NCI-H82 treated with DMSO at 0.1 percent for 48 hours (cell line): ENCODE data around the gene UBE3C.

Experiments used
- DNase-seq: peaks from one replicate; lab custom pipeline; 2025; ENCODE audit not compliant: unreplicated experiment; lab: John Stamatoyannopoulos, UW

UBE3C gene

DNA sequence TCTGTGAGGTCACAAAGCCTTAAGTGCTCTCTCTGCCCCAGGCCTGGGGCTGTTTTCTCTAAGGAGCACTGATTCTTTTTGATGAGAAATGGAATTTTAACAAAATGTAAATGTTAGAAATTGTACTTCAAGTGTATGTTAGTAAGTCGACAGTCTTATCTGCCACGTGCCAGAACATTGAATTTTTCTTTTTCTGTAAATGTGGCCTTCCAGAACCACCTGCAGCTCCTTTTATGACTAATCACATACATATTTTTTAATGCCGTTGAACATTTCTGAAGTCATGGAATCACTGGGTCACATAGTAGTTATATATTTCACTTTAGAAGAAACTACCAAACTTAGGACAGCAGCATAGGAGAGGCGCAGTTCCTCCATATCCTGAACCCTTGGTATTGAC lies 38.0 kb downstream of the UBE3C start:
- no peak for DNase-seq

DNA sequence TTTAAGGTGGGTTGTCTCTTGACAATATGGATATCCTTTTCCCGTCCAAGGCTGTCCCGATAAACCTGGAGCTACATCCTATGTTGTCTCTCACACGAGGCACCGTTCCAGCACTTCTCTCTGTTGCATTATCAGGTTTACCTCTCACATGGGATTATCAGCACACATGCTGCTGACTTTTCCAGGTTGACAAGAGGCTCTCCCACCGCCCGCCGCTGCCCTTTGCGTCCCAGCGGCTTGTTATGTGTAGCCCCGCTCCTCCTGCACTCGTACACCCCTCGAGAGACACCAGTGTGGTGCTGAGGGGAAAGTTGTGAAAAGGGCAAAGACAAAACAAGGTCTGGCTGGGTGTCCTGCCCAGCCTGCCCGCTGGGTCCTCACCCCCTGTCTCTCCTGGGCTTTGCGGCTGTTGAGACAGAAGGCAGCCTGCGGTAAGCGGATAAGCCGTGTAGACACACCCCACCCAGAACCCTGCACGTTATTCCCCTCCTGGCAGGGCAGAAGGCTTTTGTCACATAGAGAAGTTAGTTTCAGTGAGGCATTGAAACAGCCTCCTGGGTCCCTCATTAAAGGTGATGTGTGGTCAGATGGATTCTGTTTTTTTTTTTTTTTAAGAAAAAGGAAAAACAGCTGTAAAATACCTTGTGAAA lies 38.7 kb downstream of the UBE3C start:
- DNase-seq, result peak; percentile 58

DNA sequence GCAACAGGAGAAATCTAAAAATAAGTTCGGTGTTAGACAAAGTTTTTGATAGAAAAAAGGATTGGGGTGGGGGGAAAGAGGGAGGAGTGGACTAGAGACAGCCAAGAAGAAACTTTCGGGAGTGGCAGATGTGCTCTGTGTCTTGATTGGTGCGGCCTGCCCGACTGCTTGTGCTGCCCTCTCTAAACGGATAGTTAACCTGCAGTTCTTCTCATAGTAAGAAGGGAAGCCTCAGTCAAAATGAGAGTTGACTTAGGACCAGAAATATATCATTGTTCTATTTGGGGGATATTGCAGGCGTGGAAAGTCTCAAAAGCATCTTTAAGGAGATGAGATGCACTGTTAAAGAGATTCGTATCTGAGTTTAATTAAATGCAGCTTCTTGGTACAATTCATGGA lies 39.3 kb downstream of the UBE3C start:
- no peak for DNase-seq

DNA sequence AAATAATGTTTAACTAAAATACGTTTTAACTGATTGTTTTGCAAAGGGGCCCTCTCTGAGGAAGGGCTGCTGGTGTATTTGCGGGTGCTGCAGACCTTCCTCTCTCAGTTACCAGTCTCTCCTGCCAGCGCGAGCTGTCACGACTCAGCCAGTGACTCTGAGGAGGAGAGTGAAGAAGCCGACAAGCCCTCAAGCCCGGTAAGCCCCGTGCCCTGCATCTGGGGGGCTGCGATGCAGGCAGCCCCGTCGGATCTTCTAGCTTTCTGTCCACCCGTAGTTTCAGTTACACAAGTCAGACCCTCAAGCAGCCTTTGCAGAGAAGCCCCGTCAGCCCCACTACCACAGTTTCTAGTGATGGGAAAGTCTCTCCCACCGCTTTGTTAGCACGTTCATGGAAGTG lies 45.1 kb downstream of the UBE3C start:
- DNase-seq, result no peak

DNA sequence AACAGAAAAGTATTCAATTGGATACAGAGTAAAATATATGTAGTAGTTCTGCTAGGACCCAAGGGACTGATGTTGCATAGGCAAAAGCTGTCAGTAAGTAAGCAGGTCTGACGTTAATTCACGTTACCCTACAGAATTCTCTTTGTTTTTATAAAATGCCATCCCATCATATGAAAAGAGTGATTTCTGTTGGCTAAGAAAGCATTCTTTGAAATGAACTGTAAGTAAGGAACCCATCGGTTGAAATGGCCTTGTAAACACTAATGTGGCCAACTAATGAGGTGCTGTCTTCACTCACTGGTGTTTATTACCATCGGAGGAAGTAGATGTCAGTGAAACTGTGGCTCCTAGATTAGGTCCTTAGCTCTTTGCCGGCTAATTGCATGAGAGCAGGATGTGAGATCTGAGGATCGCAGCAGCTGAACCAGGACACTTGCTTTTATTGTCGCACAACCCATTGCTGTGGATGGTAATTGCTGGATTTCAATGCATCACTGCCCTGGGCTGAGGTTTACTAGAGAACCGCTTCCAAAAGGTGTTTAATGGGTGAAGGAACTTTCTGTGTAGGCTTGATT lies 49.5 kb downstream of the UBE3C start:
- DNase-seq, result no peak

DNA sequence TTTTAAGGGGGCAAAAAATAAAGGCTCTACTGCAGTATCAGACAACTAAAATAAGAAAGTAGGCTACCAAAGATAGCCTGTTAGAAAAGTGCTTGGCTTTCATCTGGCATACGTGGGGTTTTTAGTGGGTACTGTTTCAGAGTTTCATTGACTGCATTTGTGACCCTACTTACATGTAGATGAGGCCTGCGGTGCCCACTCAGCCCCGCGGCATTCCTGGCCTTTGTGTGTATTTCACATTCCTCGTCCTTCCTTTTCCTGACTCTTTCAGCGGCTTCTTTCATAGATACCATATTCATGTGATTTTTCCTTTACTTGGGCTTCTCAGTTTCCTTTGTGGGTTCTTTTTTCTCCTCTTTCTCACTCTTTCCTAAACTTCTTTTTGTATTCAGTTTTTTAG lies 50.7 kb downstream of the UBE3C start:
- no peak for DNase-seq

- DNase-seq, result no peak
These were observed 54.1 kb downstream of the UBE3C start for GRCh38 chr7:157192861-157193260.

- no peak for DNase-seq
These were observed 54.5 kb downstream of the UBE3C start for GRCh38 chr7:157193274-157193673.

DNA sequence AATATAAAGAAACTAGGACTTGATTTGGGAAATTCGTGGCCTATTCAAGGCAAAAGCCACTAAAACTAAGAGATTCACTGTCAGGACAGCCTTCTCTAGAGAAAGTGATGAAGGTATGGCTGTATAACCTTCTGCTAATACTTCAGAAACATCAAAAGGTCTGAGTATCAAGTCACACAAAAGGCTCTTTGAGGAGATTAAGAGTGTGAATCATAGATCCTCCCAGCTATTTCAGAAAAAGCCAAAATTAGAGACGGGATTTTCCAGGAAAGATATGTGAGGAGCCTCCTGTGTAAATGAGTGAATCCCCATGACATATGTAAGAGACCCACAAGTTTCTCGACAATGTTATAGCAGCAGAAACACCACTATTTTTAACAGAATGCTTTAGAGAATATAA lies 56.2 kb downstream of the UBE3C start:
- no peak for DNase-seq

DNA sequence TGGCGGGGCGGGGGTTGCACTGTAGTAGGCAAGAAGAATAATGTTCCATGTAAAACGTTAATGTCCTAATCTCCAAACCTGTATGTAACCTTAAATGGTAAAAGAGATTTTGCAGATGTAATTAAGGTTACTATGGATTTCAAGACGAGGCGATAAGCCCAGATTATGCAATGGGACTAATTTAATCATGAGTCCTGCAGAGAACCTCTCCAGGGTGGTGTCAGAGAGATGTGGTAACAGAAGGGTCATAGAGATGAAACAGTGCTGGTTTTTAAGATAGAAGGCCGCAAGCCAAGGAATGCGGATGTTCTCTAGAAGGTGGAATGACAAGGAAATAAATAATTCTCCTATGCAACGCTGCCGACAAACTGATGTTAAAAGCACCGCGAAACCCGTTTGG lies 57.1 kb downstream of the UBE3C start:
- DNase-seq, result no peak

GRCh38 chr7:157204134-157204533 lies 65.4 kb downstream of the UBE3C start:
- DNase-seq, result no peak

DNA sequence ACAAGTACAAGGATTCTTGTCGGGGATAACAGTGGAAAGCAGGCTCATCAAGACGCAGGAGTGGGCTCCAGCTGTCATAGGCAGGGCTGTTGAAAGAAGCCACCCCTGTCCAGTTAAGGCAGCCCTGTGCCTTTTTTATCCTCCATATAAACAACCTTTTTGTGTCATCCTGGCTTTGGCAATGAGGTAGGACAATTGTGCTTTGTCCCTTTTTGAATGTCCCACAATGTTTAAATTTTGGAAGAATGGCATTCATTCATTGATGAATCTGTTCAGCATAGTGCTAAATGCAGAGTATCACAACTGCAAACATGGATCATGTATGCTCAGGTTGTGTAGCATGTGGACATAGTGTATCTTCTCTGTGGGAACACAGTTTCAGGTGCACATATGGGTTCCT lies 66.7 kb downstream of the UBE3C start:
- no peak for DNase-seq

- no peak for DNase-seq
These were observed 70.1 kb downstream of the UBE3C start for GRCh38 chr7:157208571-157209413.

DNA sequence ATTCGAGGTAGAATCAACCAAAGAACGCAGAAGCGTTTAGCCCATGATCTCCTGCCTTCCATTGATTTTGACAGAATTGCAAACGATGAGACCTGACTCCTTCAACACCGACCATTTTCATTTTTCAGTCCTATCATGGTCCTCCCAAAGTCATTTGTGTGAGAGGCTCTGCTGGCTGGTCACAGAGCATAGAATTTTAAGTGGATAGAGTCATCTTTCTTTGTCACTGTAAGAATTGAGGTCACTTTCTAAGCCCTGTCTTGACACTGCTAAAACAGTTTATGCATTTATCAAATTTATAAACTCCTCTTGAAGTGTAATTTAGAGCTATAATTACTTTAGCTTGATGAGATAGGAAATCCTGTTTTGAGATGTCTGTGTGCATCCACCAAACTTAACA lies 72.0 kb downstream of the UBE3C start:
- no peak for DNase-seq

DNA sequence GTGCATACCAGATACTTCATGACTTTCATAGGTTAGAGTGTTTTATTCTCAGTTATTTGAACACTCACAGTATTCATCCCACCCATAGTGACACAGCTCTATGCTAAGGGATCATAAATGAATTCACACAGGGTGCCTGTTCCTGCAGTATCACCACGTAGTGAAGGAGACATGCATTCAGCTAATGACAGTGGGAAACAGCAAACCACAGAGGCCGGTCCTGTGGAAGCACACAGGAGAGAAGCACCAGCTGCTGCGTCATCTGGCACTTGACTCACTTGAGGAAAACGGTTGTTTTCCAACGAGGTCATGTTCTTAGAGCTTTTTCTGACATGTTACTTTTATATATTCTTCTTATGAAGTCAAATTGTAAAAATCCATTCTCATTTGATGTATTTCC lies 73.0 kb downstream of the UBE3C start:
- DNase-seq, result no peak

DNA sequence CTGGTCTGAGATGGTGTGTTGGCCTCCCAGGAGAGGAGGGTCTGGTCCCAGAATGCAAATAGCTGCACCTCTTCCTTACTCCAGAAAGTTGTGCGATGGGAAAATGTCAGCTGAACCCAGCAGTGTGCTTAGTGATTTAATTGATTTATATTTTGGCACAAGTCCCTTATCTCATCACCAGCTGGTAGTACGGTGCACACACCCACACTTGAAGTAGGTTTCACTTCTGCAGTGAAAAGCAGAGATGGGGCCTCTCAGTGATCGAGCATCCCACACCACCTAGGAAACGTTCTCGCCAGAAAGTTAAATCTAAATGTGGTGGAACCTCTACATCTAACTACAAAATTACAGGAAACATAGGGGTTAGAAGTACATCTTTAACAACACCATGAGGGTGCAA lies 80.4 kb downstream of the UBE3C start:
- DNase-seq, result no peak

DNA sequence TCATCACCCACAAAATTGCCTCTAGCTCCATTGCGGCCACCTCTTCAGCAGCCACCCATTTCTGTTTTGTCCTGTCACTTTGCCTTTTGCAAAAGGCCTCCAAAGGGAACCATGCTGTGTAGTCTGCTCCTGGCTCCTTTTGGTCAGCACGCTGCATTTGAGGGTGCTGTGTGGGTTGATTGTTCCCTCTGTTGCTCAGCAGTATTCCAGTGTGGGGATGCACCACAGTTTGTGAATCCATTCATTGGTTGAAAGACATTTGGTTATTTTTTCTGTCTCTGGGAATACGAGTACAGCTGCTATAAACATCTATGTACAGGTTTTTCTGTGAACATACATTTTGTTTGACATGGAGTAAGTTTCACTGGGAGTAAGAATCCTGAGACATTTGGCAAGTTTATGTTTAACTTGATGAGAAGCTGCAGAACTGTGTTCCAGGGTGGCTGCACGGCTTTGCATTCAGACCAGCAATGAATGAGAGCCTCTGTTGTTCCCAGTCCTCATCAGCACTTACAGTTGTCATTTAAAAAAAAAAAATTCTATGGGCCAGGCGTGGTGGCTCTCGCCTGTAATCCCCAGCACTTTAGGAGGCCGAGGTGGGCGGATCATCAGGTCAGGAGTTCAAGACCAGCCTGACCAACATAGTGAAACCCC lies 82.3 kb downstream of the UBE3C start:
- DNase-seq, result no peak

DNA sequence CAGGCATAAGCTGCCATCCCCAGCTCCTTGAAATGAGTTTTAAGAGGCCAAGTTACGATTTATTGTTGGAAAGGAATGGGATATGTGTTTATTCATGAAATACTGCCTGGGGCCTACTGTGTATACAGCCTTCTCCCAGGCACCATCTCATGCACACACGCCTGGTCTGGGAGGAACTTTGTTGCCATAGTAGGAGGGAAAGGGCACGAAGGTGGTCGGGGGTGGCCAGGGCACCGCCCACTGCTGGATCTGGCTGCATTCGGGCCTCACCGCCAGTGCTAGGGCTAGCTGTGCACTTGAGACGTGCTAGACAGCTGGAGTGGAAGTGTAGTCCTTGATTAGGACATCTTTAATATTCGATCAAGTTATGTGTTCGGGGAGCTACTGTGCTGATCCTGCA lies 84.0 kb downstream of the UBE3C start:
- no peak for DNase-seq

DNA sequence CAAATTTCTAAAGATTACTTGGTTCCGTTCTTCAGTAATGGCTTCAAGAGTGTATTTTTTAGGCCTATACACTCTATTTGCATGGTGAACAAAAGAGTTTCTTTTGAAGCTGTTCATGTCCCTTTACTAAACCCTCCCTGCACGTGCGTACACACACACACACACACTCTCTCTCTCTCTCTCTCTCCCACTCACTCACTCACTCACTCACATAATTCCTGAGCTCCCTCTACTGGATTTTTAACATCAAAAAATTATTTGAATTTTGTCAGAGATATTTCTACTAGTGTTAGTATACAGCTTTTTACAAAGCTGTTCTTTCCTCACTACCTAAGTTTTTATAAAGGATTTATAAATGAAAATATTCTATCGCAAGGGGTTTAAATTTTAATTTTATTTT lies 85.9 kb downstream of the UBE3C start:
- no peak for DNase-seq

DNA sequence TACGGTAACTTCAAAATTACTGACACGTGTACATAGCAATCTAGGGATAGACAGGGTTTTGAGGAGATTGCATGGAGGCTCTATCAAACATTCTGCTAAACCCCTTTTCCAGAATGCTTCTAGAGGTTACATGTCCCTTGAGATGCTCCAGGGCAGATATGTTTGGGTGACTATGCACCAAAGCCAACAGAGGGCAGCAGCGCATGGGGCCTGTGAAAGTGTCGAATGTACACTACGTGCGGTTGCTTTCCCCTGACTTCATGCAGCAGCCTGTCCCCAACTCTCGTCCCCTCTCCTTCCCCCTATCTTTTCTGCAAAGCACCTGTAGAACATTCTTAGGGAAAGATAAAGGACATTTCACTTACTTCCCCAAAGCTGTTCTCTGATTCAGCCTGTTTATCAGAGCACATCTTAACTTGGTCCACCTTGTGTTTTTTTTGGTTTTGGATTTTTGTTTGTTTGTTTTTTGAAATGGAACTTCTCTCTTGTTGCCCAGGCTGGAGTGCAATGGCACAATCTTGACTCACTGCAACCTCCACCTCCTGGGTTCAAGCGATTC lies 90.2 kb downstream of the UBE3C start:
- DNase-seq, result no peak

DNA sequence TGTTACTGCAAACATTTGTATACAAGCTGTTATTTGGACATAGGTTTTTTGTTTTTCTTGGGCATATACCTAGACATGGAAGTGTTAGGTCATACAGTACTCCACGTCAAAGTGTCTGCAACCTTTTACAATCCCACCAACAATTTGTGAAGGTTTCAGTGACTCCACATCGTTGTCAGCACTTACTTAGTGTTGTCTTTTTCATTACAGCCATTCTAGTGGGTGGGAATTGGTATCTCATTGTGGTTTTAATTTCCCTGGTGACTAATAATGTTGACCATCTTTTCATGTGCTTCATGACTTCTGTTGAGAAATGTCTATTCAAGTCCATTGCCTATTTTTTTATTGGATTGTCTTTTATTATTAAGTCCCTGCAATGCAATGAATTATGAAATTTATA lies 95.0 kb downstream of the UBE3C start:
- no peak for DNase-seq

DNA sequence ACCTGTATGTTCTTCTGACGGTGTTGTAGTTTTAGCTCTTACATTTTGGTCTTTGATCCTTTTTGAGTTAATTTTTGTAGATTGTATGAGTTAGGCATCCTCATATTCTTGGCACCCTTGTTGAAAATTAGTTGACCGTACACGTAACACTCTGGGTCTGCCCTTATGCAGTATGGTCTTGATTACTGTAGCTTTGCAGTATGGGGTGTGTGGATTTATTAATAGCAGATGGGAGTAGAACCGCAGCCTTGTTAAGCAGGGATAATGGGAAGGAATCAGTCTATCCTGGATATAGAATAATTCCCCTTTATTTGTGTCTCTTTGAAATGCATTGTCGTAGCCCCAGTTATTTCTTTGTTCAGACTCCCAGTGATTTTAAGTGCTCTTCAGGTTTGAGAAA lies 95.5 kb downstream of the UBE3C start:
- DNase-seq, result no peak
